ENCODE results near the gene CD81. TPM values are rescaled to one million over a fixed set of nuclear protein-coding genes. Genes with fewer than 3 reads are reported as not detected.

The CD81 gene
- total RNA-seq, 2 donors from 2014 or later: 498 to 842 TPM

- H3K36me3 ChIP-seq: no peaks in the 10 kb centered on the region
- H3K27ac ChIP-seq: peak overlapping the region; percentile 87 to 96
- DNase-seq (ENCODE audit: low spot score): no peak
- no peak for TF ChIP-seq CTCF (IDR thresholded peaks at IDR 0.05)
- no peaks in the 10 kb centered on the region for H3K9me3 ChIP-seq
- no peaks in the 10 kb centered on the region for H3K27me3 ChIP-seq (replicated peaks; ENCODE audit: insufficient read depth)
- peak overlapping the region; percentile 75 for H3K4me3 ChIP-seq
- peaks cover 28 to 46% of the 10 kb centered on the region in 2 donors for H3K4me1 ChIP-seq (ENCODE audit: control insufficient read depth in 1 of 2, low read depth in 2 of 2)
- ATAC-seq (ENCODE audit: insufficient number of reproducible peaks, low FRiP score, low read depth): peak; percentile 74
These were observed 667 bp downstream of the CD81 start for GRCh38 chr11:2377511-2378443.

DNA sequence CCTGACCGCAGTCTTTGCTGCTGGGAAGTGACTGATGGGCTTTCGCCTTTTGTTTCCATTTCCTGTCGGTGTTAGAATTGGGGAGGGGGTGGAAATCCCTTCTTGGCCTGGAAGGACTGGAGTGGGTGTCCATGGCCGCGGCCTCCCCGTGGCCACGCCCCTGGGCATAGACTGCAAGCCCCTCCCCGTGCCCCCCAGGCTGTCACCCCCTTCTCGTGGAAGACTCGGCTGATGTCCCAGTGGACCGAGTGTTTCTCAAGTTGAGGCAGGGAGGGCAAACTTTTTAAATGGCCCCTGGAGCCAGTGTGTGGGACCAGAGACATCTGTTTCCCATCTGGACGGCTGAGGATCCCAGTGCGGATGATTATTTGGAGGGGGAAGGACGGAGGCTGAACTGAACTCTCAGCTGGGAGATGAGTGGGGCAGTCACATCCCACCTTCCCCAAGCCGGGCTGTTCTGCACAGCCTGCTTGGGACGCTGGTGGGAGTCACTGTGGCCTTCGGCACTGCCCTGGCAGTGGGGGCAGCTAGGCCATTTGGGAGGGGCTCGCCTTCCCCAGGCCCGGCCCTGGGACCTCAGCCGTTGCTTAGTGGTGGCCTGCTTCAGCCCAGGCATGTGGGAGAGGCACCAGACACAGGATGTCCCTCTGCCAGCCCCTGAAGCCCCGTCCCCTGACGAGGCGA is 1.6 kb downstream of the CD81 start:
- H3K4me1 ChIP-seq (ENCODE audit: control insufficient read depth in 1 of 2, low read depth in 2 of 2): peaks cover 37 to 55% of the 10 kb centered on the region in 2 donors
- ATAC-seq (ENCODE audit: insufficient number of reproducible peaks, low FRiP score, low read depth): no peak
- no peak for DNase-seq (ENCODE audit: low spot score)

DNA sequence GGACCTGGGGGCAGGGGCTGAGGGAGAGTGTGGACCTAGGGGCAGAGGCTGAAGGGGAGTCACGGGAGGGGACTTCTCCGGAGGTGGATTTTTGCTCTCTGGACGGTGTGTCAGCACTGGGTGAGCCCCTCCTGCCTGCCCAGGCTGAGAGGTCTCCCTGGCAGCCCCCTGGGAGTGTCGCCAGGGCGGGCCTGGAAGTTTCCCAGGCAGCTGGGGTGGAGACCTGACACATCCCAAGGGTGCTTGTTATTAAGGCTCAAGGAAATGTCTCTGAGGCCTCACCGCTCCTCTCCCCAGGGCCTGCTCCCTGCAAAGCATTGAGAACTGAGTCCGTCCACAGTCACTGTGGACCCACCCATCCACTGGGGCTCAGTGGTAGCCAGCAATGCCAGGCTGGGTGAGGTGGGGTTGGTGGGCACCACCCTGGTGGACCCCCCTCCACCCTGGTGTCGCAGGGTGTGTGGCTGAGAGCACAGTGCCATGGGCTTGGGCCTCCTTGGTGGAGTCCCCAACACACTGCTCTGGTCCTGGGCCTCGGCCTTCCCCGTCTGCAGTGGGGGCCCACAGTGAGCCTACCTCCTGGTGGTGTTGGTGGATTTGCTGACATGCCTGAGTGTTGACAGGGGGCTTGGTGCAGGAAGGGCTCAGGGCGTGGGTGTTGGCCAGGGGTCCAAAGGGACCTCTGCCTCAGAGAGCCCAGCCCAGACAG is 2.5 kb downstream of the CD81 start:
- Histone ChIP-seq H3K27me3 (replicated peaks; ENCODE audit: insufficient read depth) (no peaks in the 10 kb centered on the region), H3K36me3 (no peaks in the 10 kb centered on the region), H3K4me1 (ENCODE audit: control insufficient read depth in 1 of 2, low read depth in 2 of 2) (peaks cover 42 to 60% of the 10 kb centered on the region in 2 donors), H3K4me3 (peak overlapping the region; percentile 75), H3K27ac (peak overlapping the region; percentile 63 to 87), H3K9me3 (no peaks in the 10 kb centered on the region)
- ATAC-seq (ENCODE audit: insufficient number of reproducible peaks, low FRiP score, low read depth): no peak
- TF ChIP-seq CTCF (IDR thresholded peaks at IDR 0.05): no peak
- no peak for DNase-seq (ENCODE audit: low spot score)

More for the DNA sequence above, 1.6 kb downstream of the CD81 start:
- no peaks in the 10 kb centered on the region for H3K9me3 ChIP-seq
- no peaks in the 10 kb centered on the region for H3K36me3 ChIP-seq
- no peak for TF ChIP-seq CTCF (IDR thresholded peaks at IDR 0.05)
- peak overlapping the region; percentile 75 for H3K4me3 ChIP-seq
- H3K27me3 ChIP-seq (replicated peaks; ENCODE audit: insufficient read depth): no peaks in the 10 kb centered on the region
- peak overlapping the region; percentile 87 to 96 for H3K27ac ChIP-seq

DNA sequence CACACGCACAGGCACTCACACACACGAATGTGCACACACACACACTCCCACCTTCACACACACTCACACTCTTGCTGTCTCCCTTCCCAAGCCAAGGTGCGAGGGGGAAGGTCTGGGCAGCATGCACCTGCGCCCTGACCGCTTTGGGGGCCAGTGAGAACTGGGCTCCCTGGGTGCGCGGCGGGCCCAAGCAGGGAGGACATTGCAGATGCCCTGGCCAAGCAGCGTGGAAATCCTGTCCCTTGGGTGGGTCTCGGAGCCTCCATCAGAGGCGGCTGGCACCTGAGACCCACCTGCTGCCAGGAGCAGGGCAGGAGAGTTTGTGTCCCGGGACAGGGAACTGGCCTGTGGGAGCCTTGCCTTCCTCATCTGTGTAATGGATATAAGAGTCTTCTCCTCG is 3.3 kb downstream of the CD81 start:
- Histone ChIP-seq H3K9me3 (no peaks in the 10 kb centered on the region), H3K4me1 (ENCODE audit: control insufficient read depth in 1 of 2, low read depth in 2 of 2) (peaks cover 45 to 68% of the 10 kb centered on the region in 2 donors), H3K4me3 (peak overlapping the region; percentile 75), H3K27me3 (replicated peaks; ENCODE audit: insufficient read depth) (no peaks in the 10 kb centered on the region), H3K36me3 (no peaks in the 10 kb centered on the region), H3K27ac (peak overlapping the region; percentile 63 to 87)
- DNase-seq (ENCODE audit: low spot score) (no peak), ATAC-seq (ENCODE audit: insufficient number of reproducible peaks, low FRiP score, low read depth) (no peak)
- no peak for TF ChIP-seq CTCF (IDR thresholded peaks at IDR 0.05)

All from thoracic aorta (tissue), 2 donors.